Measurements from ENCODE around the gene ANKS6.

GRCh38 chr9:98750364-98751060 lies 45.8 kb downstream of the ANKS6 start:
- TF ChIP-seq TAF1 (IDR thresholded peaks at IDR 0.05; ENCODE audit: borderline replicate concordance, low read depth, low read length) (no peak), POLR2A (IDR thresholded peaks at IDR 0.05; ENCODE audit: low read depth, low read length) (no peak), POLR2AphosphoS5 (IDR thresholded peaks at IDR 0.05; ENCODE audit: low read depth, low read length) (no peak)

Data from GM12892 (cell line).